HG03460 (cell line): Measurements from ENCODE around the gene STIMATE.

Experiments used
- ATAC-seq: cut with Tn5 transposase; IDR thresholded peaks from one replicate; pipeline ENCODE4 v1.9.1; 2021; ENCODE audit not compliant: unreplicated experiment

STIMATE gene

GRCh38 chr3:52793702-52794611 is 103.4 kb downstream of the STIMATE start:
- ATAC-seq: no peak

- ATAC-seq: no peak
Measured at GRCh38 chr3:52792961-52793695, 104.2 kb downstream of the STIMATE start.

- no peak for ATAC-seq
Measured at GRCh38 chr3:52792413-52792812, 104.9 kb downstream of the STIMATE start.

GRCh38 chr3:52791928-52792327 is 105.4 kb downstream of the STIMATE start:
- ATAC-seq: no peak

GRCh38 chr3:52791366-52791765 is 106.0 kb downstream of the STIMATE start:
- no peak for ATAC-seq

GRCh38 chr3:52790741-52791140 is 106.6 kb downstream of the STIMATE start:
- ATAC-seq: no peak

- no peak for ATAC-seq
Measured at GRCh38 chr3:52790337-52790736, 107.0 kb downstream of the STIMATE start.

GRCh38 chr3:52789746-52790040 is 107.7 kb downstream of the STIMATE start:
- ATAC-seq: no peak

- no peak for ATAC-seq
Measured at GRCh38 chr3:52788890-52789745, 108.2 kb downstream of the STIMATE start.

GRCh38 chr3:52787672-52788625 is 109.4 kb downstream of the STIMATE start:
- ATAC-seq: no peak

- ATAC-seq: no peak
Measured at GRCh38 chr3:52787246-52787645, 110.1 kb downstream of the STIMATE start.
